ENCODE results near the gene PRSS38.
"Not testable (repeated sequence)": the region's sequence is repeated elsewhere in the genome, so short reads cannot be mapped to it uniquely, and the experiment has no call there.

The PRSS38 gene

GRCh38 chr1:227846265-227846858, 30.9 kb downstream of the PRSS38 start:
- DNase-seq = no peak

GRCh38 chr1:227847046-227847445, 31.6 kb downstream of the PRSS38 start:
- DNase-seq = not testable (repeated sequence)

- no peak for DNase-seq
Measured at GRCh38 chr1:227848430-227848932, 33.0 kb downstream of the PRSS38 start.

GRCh38 chr1:227849251-227849650, 33.8 kb downstream of the PRSS38 start:
- DNase-seq = no peak

- no peak for DNase-seq
Measured at GRCh38 chr1:227854189-227854588, 38.7 kb downstream of the PRSS38 start.

- DNase-seq = no peak
Measured at GRCh38 chr1:227855687-227856086, 40.2 kb downstream of the PRSS38 start.

GRCh38 chr1:227856147-227856858, 40.8 kb downstream of the PRSS38 start:
- no peak for DNase-seq

GRCh38 chr1:227864882-227865281, 49.4 kb downstream of the PRSS38 start:
- no peak for DNase-seq

- DNase-seq = no peak
Measured at GRCh38 chr1:227869279-227869842, 53.9 kb downstream of the PRSS38 start.

- no peak for DNase-seq
Measured at GRCh38 chr1:227869851-227870305, 54.4 kb downstream of the PRSS38 start.

GRCh38 chr1:227870366-227870765, 54.9 kb downstream of the PRSS38 start:
- no peak for DNase-seq

- not testable (repeated sequence) for DNase-seq
Measured at GRCh38 chr1:227871892-227872291, 56.4 kb downstream of the PRSS38 start.

GRCh38 chr1:227877810-227878209, 62.3 kb downstream of the PRSS38 start:
- DNase-seq = not testable (repeated sequence)

GRCh38 chr1:227880342-227880924, 65.0 kb downstream of the PRSS38 start:
- no peak for DNase-seq

- no peak for DNase-seq
Measured at GRCh38 chr1:227883073-227883520, 67.6 kb downstream of the PRSS38 start.

GRCh38 chr1:227883641-227884301, 68.3 kb downstream of the PRSS38 start:
- DNase-seq = no peak

GRCh38 chr1:227884370-227885134, 69.1 kb downstream of the PRSS38 start:
- no peak for DNase-seq

GRCh38 chr1:227885135-227885647, 69.7 kb downstream of the PRSS38 start:
- peak; percentile 27 for DNase-seq

GRCh38 chr1:227885648-227886502, 70.4 kb downstream of the PRSS38 start:
- peak; percentile 26 for DNase-seq

GRCh38 chr1:227886503-227886961, 71.1 kb downstream of the PRSS38 start:
- no peak for DNase-seq
